CD1c-positive myeloid dendritic cell (primary cell): ENCODE measurements around the gene OPA1.
"Not testable (repeated sequence)": the region's sequence is repeated elsewhere in the genome, so short reads cannot be mapped to it uniquely, and the experiment has no call there.

Source experiments
- DNase-seq: peaks from one replicate; pipeline ENCODE4 v3.0.0-alpha.2; 2016; ENCODE audit errors: extremely low spot score

OPA1 gene

DNA sequence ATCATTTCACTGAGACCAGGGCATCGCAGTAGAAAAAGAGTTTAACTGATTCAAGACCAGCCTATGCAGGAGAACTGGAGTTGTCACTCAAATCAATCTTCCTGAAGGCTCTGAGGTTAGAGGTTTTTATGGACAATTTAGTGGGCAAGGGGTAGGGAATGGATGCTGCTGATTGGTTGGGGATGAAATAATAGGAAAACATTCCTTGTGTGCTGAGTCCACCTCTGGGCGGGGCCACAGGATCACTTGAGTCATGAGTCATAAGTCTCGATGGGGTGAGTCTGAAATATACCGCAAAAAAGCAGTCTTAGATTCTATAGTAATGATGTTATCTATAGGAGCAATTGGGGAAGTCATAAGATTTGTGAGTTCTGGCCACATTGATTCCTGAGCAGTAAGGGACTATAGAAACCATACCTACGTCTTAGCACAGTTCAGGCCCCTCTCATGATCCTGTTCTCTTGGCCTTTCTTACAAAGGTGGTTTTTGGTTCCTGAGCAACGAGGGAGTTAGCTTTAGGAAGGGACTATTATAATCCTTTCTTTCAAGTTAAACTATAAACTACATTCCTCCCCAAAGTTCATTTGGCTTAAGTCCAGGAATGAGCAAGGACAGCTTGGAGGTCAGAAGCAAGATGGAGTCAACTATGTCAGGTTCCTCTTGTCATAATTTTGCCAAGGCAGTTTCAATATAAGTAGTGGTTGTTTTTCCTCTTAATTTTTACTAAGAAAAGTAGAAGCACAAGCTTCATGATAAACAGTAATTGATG, 2.7 kb upstream of the OPA1 start:
- DNase-seq, result peak; percentile 24

DNA sequence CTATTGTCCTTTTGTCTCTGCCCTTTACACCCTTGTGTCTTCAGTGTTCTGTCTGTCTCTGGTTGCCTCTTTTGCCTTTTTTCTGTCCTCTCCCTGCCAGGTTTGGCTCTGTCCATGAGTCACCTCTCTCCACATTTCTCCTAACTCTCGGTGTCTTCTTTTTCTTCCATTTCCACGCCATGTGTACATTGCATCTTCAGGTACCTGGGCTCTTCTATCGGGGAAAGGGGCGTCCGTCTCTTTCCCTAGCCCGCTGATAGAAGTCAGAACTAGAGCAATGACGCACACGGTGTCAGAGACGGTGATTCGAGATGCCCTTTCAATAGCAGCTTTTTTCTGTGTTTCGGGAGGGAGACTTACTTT, 641 bp downstream of the OPA1 start:
- DNase-seq, result peak; percentile 33

DNA sequence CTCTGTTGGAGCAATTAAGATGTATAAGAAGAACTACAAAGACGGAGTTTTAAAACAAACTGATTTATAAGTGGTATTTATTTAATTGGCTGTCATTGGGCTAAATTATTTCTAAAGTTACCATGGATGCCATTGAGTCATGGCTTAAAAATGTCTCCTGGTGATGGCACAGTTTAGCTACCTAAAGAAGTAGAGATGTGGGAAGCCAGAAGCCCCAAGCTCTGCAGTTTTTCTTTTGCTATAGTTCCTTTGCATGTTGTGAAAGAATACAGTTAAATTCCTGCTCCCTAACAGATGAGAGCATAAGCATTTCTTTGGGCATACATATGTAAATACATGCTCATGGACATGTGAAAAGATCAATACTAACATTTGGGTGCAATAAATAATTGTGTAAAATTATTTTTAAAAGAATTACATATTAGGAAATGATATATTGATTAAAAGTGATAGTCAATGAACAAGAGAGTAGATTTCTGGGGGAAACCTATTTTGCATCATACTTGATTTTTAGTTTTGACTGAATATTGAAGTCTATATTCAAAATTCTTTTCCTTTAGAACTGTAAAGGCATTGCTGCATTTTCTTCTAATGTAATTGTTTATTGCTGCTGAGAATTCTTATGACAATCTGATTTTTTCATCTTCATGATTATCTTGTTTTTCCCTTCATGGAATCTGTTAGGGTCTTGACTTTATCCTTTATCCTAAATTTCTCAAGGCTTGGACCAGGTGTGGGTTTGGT, 2.1 kb downstream of the OPA1 start:
- DNase-seq, result no peak

DNA sequence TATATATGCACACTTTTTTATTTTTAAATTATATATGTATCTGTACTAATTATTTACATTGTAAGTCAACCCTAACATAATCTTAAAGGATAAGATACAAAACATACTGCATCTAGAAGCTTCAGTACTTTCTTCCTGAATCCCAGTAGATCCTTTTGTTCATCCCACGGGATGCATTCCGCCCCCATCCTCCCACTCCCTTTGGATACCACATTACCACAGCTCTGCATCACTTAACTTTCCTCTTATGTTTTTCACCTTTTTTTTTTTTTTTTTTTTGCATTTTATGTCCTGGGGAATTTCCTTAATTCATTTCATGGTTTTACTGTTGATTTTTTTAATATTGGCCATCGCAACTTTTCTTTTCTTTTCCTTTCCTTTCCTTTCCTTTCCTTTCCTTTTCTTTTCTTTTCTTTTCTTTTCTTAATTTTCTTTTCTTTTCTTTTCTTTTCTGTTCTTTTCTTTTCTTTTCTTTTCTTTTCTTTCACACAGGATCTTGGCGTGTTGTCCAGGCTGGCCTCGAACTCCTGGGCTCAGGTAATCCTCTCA, 3.0 kb downstream of the OPA1 start:
- DNase-seq, result no peak

DNA sequence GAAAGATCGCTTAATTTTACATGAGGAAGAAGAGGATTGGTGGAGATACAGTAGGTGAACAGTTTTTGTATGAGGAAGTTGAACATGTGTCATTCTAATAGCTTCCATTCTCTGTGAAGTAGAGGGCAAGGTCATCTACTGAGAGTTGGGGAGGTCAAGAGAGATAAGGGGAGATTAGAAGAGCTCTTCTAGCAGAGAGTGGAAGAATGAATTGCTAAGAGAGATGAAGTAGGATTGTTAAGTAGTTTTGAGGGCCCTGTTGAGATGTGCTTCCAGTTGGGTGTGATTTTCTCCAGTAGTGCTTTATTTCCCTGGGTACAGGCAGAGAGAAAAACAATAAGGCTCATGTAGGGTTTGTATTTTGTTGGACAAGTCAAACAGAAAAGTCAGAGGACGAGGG, 5.2 kb downstream of the OPA1 start:
- DNase-seq, result no peak

DNA sequence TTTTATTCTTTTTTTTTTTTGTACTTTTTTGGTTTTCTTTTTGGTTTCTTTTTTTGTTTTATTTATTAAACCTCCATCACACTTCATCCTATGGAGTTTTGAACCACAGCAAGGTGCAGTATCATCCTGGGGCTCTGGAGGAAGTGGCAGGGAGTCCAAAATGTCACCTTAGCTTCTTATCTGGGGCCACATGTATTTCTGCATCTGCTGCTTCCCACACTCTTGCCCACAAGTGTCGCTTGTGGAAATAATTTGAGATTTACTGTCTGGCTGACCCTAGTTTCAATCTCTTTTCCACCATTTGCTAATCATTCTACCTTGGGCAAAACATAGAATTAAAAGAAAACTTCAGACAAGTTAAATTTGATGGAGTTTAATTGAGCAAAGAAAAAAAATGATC, 6.4 kb downstream of the OPA1 start:
- no peak for DNase-seq

DNA sequence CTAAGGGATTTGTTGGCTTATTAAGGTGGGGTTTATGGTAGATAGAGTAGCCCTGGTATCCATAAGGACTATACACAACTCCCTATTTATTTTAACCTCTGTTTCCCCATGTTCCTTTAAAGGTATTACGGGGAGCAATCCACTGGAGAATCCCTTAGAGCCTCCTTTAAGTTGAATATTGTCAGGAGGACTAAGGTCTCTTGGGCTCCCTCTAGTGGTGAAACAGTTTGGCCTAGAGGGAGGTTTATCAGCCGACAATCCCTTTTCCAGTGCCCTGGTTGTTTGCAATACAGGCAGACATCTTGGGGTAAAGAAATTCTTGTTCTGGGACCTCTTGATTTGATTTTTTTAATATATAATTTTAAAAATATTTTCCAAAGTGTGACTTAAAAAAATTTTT, 12.9 kb downstream of the OPA1 start:
- DNase-seq, result peak; percentile 74

DNA sequence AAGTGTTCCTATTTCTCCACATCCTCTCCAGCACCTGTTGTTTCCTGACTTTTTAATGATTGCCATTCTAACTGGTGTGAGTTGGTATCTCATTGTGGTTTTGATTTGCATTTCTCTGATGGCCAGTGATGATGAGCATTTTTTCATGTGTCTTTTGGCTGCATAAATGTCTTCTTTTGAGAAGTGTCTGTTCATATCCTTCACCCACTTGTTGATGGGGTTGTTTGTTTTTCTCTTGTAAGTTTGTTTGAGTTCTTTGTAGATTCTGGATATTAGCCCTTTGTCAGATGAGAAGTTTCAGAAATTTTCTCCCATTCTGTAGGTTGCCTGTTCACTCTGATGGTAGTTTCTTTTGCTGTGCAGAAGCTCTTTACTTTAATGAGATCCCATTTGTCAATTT, 13.9 kb downstream of the OPA1 start:
- DNase-seq, result not testable (repeated sequence)

DNA sequence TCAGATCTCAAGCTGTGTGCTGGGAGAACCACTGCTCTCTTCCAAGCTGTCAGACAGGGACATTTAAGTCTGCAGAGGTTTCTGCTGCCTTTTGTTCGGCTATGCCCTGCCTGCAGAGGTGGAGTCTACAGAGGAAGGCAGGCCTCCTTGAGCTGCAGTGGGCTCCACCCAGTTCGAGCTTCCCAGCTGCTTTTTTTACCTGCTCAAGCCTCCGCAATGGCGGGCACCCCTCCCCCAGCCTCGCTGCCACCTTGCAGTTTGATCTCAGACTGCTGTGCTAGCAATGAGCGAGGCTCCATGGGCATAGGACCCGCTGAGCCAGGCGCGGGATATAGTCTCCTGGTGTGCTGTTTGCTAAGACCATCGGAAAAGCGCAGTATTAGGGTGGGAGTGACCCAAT, 17.5 kb downstream of the OPA1 start:
- DNase-seq, result not testable (repeated sequence)

DNA sequence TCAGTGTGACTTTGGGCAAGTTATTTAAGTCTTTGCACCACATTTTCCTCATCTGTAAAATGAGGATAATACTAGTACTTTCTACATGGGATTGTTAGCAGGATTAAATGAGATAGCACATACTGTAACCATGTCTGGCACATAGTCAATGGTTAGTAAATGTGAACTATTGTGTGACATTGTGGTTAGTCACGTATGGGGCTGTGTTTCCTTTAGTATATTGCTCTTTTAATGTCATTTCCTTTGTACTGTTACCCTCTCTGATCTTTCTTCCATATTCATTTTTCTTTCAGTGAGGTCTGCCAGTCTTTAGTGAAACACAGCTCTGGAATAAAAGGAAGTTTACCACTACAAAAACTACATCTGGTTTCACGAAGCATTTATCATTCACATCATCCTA, 21.4 kb downstream of the OPA1 start:
- no peak for DNase-seq

DNA sequence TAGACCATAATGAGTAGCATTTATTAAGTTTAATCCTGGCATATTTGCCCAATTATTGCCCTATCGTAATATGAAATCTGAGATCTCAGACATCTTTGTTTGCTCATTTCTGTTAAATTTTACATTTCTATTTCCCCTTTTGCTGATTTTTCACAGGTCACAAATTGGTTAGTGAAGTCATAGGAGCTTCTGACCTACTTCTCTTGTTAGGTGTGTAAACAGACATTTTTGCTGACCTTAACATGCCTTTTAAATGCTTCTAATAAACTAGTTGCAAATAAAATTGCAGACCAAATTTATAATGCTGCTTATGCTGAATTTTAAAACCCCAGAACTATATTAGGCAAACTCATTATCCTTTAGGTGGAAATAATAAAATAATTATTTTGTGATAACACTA, 24.6 kb downstream of the OPA1 start:
- no peak for DNase-seq

DNA sequence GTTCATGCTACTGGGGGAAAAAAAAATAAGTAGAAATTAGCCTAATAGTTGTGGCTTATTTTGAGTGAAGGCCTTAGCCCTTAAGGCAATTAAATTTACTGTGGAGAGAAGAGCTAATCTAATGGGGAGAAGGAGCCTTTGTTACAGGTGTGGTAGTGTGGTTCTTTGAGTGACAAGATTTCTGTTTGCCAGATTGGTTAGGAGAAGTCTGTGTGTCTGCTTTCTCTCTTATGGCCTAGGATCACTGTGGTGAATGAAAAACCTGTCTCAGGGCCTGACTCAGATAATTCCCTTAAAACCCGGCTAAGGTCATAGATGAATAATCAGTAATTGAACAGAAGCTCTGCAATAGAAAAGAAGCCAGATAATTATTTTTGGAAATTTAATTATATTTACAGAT, 27.0 kb downstream of the OPA1 start:
- no peak for DNase-seq

DNA sequence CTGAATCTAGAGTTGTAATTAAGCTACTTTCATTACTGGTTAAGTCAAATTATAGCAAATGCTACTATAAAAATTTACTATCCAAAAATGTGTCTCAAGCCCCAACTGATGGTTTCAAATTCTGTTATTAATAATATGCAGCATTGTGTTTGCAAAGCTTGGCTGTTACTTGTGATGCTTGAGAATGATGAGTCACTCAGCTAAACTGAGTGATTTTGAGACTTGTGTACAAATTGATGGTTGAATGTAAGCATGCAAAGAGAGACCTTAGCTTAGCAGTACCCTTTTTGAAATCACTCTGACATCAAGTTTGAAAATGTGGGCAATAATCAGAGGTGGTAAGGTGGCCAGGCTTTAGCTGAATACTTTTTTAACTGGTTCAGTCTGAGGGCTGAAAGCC, 27.6 kb downstream of the OPA1 start:
- DNase-seq, result no peak

DNA sequence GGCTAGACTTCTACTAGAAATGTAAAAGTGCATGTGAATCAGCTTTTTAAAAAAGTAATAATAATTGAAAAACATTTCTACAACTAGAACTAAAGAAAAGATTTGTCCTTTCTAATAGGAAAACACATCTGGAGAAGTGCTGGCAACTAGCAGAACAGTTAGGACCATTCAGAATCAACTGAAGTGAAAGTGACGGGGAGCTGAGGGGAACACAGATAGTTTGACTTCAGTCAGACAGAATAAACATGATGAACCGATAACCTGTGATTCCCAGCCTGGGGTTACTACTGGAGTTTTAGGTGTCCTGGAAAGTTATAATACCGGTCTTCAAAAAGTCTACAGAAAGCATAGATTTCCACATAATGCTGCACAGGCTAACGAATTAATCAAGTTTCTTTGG, 28.1 kb downstream of the OPA1 start:
- no peak for DNase-seq

DNA sequence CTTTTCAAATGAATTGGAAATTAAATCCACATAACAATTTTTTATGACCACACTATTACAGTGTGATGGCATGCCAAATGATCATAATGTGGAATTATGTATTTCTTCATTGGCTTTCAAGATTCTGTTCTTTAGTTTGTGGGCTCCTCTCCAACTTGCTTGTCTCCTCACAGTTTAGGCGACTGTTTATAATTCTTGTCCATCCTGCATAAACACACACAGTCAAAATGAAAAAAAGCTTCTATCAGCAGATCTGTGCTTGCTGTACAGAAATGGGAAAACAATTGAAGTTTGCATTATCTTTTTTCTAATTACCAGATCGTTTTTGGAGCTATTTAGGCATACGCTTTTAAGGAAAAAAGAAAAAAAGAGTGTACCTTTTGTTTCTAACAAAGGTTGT, 37.0 kb downstream of the OPA1 start:
- no peak for DNase-seq

DNA sequence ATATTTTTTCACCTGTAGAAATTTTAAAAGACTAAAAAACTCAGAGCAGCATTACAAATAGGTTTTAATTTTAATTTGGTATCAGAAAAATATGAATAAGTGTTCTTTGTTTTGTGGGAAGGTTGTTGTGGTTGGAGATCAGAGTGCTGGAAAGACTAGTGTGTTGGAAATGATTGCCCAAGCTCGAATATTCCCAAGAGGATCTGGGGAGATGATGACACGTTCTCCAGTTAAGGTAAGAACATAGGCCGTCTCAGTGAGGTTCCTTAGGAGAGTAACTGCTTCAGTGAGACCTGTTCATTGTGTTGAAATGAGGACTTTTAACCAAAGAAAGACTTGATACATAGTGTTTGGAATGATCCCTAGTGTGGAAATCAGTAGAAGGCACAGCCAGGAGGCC, 44.8 kb downstream of the OPA1 start:
- no peak for DNase-seq

DNA sequence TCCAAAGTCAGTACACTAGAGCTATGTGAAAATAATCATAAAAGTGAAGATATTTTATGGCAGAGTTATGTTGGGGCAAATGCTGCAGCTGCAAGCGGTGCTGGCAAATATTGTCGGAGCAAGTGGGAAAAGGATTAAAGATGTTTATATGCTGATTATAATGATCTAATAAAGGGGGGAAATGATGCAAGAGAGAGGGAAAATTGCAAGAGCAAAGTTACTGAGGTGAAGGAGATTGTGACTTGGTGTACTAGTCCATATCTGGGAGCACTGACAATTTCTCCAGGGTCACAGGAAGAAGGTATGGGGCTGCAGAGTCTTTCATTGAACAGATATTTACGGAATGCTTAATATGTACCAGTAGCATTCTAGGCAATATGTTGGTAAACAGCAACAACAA, 45.8 kb downstream of the OPA1 start:
- DNase-seq, result no peak

DNA sequence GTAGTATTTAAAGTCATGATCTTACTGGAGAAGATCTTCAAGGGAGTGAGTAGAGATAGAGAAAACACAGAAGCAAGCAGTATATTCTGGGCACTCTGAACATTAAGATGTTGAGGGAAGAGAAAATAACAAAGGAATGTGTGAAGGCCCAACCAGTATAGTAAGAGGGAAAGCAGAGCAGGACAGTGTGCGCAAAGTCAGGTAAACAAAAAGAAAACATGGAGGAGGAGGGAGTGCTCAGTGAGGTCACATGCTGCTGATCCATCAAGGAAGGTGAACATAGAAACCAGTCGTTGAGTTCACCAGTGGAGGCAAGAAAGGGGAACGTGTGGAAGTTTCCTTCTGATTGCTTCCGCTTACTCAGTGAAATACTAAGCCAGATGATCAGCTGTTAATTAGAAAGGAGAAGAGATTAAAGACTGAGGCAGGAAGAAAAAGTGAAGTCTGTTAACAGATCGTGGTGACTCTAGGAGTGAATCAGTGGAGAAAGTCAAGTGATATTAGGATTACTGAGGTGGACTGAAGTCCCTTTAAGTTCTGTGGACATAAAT, 47.2 kb downstream of the OPA1 start:
- DNase-seq, result peak; percentile 38

DNA sequence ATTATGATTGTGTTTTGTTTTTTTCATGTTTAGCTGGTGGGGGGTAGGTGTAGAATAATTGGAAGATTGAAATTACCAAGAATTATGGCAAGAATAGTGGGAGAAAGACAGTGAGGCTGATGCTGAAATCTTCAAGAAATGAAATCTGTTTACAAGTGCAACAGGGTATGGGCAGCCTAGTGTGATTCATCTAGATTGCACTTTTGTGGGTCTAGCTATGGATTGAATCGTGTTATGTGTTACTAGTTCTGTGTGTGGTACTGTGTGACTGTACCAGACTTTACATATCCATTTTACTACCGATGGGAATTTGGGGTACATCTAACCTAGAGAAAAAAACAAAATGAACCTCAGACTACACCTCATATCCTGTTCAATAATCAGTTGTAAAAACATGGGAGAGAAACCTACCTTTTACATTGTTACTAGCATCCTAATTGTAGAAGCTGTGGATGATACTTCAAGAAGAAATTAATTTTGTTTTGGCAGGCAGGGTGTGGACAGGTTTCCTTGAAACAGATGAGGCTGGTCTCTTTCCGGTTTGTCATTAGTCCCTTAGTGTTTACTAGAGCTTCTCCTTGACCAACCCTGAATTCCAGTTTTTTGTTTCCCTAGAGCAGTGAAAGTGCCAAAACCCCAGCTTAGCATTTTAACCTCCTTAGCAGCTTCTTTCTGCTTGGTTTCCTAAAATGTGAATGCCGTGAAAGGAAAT, 47.9 kb downstream of the OPA1 start:
- DNase-seq, result no peak

DNA sequence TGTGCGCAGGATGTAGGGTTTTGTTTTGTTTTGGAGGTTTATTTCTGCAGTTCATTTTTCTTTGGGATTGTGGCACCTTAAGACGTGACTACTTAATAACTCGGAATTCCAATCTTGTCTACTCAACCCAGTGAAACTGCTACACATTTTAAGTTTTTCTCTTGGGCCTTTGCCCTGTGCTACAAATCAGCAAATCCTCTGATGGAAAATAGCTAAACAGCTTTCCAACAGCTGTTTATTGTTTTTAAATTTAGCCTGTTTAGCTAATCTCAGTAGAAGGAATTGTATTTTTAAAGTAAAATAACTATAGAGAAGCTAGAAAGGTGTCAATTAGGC, 48.4 kb downstream of the OPA1 start:
- DNase-seq, result no peak

DNA sequence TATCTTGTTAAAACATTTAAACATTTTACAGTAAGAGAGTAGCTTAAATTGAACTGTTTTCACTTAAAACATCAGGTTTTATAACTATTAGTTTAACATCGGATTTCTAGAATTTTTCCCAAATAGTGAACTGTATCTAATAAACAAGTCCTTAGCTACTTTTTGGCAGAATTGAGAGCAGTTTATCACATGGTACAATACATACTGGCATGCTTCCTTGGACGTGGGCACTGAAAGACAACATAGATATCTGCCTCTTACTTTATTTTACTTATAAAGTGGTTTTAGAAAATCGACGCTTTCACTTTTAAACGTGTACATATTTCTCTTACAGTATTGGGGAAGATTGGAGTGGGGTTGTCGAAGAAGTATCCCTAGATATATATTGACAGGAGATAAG, 52.8 kb downstream of the OPA1 start:
- DNase-seq, result no peak

DNA sequence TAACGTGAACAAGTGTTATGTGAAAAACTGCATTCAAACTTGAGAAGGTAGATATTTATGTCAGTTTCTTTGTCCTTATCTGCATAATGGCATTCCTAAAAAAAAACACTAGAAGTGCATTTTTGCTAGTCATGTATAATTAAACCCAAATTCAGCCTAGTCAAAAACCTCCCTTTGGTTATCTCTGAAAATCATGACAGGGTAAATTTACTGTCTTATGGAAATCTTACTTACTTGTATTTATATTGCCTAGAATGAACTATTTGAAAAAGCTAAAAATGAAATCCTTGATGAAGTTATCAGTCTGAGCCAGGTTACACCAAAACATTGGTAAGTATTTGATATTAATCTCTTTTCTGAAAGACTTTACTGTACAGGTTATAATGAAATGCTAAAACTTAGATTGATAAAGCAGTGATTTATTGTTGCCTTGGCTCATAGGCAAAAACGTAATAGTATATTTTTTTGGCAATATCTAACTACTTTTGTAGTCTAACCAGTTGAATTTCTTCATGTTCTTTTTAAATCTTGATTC, 55.6 kb downstream of the OPA1 start:
- DNase-seq, result no peak
